T-cell (primary cell): ENCODE data around the gene GJB4. TPM values are rescaled to one million over a fixed set of nuclear protein-coding genes. Genes with fewer than 3 reads are reported as not detected.
"Not testable (repeated sequence)": the region's sequence is repeated elsewhere in the genome, so short reads cannot be mapped to it uniquely, and the experiment has no call there.

Experiments
- ATAC-seq, 4 experiments: fragments of 200-7000 bp in 3 of 4; fragments of 150-1000 bp in 1 of 4; cut with Tn5 transposase; replicated peaks in 1 of 4; 1 replicate in 3 of 4; 2 replicates in 1 of 4; pipeline ENCODE4 v1.10.0; 2021; ENCODE audit warnings: moderate library complexity in 3 of 4, mild to moderate bottlenecking in 2 of 4, moderate number of reproducible peaks in 1 of 4
- CTCF ChIA-PET, 2 donors: fragments of 300-600 bp; sonication (Branson Sonifier 250); formaldehyde crosslinking; loops; one replicate each; lab custom pipeline; 2022; ENCODE audit warnings: antibody characterized with exemption in 2 of 2; lab: Charles Lee
- POLR2A ChIA-PET, 2 donors: fragments of 300-600 bp; sonication (Branson Sonifier 250); formaldehyde crosslinking; loops; one replicate each; lab custom pipeline; 2022; ENCODE audit warnings: antibody characterized with exemption in 2 of 2; lab: Charles Lee
- DNase-seq, 35 experiments: peaks; one replicate each; pipeline versions ENCODE4 v3.0.0 to v3.0.0-alpha.2; 2013 to 2023
- H3K27ac ChIP-seq: one replicate; pipeline ENCODE4 v1.5.1; 2013; ENCODE audit warnings: low read length
- H3K27me3 ChIP-seq, 2 experiments: replicated peaks in 1 of 2; 1 replicate in 1 of 2; 2 replicates in 1 of 2; pipeline versions ENCODE4 v1.6.1 to v1.7.0; 2013; ENCODE audit warnings: low read length in 1 of 2, mixed read lengths in 1 of 2; ENCODE audit not compliant: control insufficient read depth in 2 of 2, insufficient read depth in 2 of 2; ENCODE audit errors: extremely low read depth in 1 of 2
- H3K36me3 ChIP-seq, 2 donors: 1 replicate in 1 of 2; 2 replicates in 1 of 2; pipeline versions ENCODE4 v1.6.1 to v1.7.0; 2013; ENCODE audit warnings: low read length in 1 of 2; ENCODE audit not compliant: control insufficient read depth in 2 of 2, insufficient read depth in 1 of 2; ENCODE audit errors: extremely low read depth in 1 of 2
- H3K4me1 ChIP-seq, 2 experiments: 1 replicate in 1 of 2; 2 replicates in 1 of 2; pipeline versions ENCODE4 v1.6.1 to v1.7.0; 2013; ENCODE audit warnings: low read length in 2 of 2, mixed read lengths in 1 of 2; ENCODE audit not compliant: insufficient read depth in 2 of 2, control insufficient read depth in 1 of 2; ENCODE audit errors: extremely low read depth in 1 of 2
- H3K4me3 ChIP-seq, 2 donors: 1 replicate in 1 of 2; 2 replicates in 1 of 2; pipeline versions ENCODE4 v1.5.1 to v1.7.0; 2013; ENCODE audit warnings: mild to moderate bottlenecking in 2 of 2, low read length in 1 of 2, moderate library complexity in 1 of 2; ENCODE audit not compliant: control insufficient read depth in 1 of 2; ENCODE audit errors: extremely low read depth in 1 of 2
- H3K9me3 ChIP-seq: 2 replicates; pipeline ENCODE4 v1.7.0; 2013
- H3K27ac Mint-ChIP-seq, 2 donors: one replicate each; pipeline ENCODE4 v1.8.0; 2020 to 2021; ENCODE audit warnings: mild to moderate bottlenecking in 2 of 2, mixed read lengths in 2 of 2
- H3K27me3 Mint-ChIP-seq, 2 donors: one replicate each; pipeline ENCODE4 v1.8.0; 2021 to 2022; ENCODE audit warnings: mixed read lengths in 2 of 2
- H3K36me3 Mint-ChIP-seq: one replicate; pipeline ENCODE4 v1.8.0; 2021; ENCODE audit warnings: mixed read lengths
- H3K4me1 Mint-ChIP-seq, 3 donors: one replicate each; pipeline ENCODE4 v1.8.0; 2020 to 2022; ENCODE audit warnings: mixed read lengths in 3 of 3, mild to moderate bottlenecking in 1 of 3
- H3K4me3 Mint-ChIP-seq, 3 donors: one replicate each; pipeline ENCODE4 v1.8.0; 2020 to 2022; ENCODE audit warnings: mild to moderate bottlenecking in 3 of 3, mixed read lengths in 3 of 3, moderate library complexity in 3 of 3
- H3K9me3 Mint-ChIP-seq, 3 donors: one replicate each; pipeline ENCODE4 v1.8.0; 2020 to 2022; ENCODE audit warnings: mixed read lengths in 3 of 3
- WGBS: methylation state at CpG from one replicate; pipeline ENCODE4 v1.1.5; 2013; ENCODE audit warnings: missing lambda C conversion rate; ENCODE audit not compliant: insufficient coverage; 5-methylcytosine and 5-hydroxymethylcytosine counted together
- total RNA-seq, 35 experiments: library from RNA in 6 of 35; stranded (reverse) in 6 of 35; fragments of 120-200 nt in 1 of 35; gene quantifications; one replicate each; pipeline versions ENCODE4 v1.2.1 to v1.2.4 and lab custom pipeline; 2013 to 2026

GJB4 gene
- total RNA-seq, 5 donors from 2014 or later (not counting 1 experiment from before 2014, with no cell fraction given) = not detected

- Mint-ChIP-seq H3K9me3 (no peaks in the 10 kb centered on the region), H3K27me3 (peaks cover 17 to 35% of the 10 kb centered on the region in 2 donors), H3K27ac (no peak overlapping the region), H3K4me1 (no peaks in the 10 kb centered on the region), H3K4me3 (no peak overlapping the region), H3K36me3 (no peaks in the 10 kb centered on the region)
- Histone ChIP-seq H3K4me1 (no peaks in the 10 kb centered on the region), H3K9me3 (no peaks in the 10 kb centered on the region), H3K27ac (no peak overlapping the region), H3K4me3 (no peak overlapping the region), H3K36me3 (no peaks in the 10 kb centered on the region), H3K27me3 (peaks cover 0 to 24% of the 10 kb centered on the region in 2 experiments)
- DNase-seq (no peak), ATAC-seq (no peak)
- POLR2A ChIA-PET = no interaction called here
- CTCF ChIA-PET = no interaction called here
- 50% methylated on average over 1 of the region's 3 CpGs for WGBS
Measured at GRCh38 chr1:34715139-34715538, 44.4 kb upstream of the GJB4 start.

- Mint-ChIP-seq H3K27me3 (peaks cover 38 to 62% of the 10 kb centered on the region in 2 donors), H3K27ac (no peak overlapping the region)
- 70% methylated on average over 1 of the region's 4 CpGs for WGBS
Measured at GRCh38 chr1:34721241-34721640, 38.3 kb upstream of the GJB4 start.

DNA sequence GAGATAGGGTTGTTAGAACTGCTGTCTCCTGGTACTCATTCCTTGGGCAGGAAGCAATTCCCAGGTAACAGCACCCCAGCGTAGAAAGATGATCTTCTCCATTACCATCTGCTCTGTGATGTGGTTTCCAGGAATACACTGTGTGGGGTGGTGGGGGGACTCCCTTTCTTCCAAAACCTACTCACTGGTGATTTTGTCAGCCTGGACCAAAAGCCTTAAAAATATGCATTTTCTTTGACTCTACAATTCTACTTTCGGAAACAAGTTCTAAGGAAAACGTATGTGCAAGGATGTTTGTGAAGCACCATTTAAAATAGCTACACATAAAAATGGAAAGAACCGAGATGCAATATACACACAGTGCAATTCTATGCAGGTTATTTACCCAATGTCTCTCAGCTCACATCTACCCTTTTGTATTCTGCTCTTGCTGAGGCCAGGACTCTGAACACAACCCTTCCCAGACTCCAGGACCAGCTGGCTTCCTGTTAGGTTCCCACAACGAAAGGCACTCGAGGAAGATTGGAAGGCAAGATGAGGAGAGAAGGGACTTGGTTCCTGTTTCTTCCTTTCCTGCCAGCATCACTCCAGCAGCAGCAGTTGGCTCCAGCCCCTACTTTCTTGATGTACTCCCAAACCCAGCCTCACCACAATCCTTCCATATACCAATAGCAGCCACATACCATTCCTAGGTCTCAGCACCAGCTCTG, 37.7 kb upstream of the GJB4 start:
- ATAC-seq = no peak
- 78% methylated on average over 1 of the region's 6 CpGs for WGBS
- CTCF ChIA-PET = no interaction called here

More at GRCh38 chr1:34721241-34721640, 38.3 kb upstream of the GJB4 start:
- H3K27me3 ChIP-seq = peaks cover 0 to 35% of the 10 kb centered on the region in 2 experiments
- no peaks in the 10 kb centered on the region for H3K36me3 ChIP-seq
- Mint-ChIP-seq H3K9me3 (no peaks in the 10 kb centered on the region), H3K36me3 (no peaks in the 10 kb centered on the region), H3K4me3 (no peak overlapping the region), H3K4me1 (no peaks in the 10 kb centered on the region)
- no peak for ATAC-seq
- no peak overlapping the region for H3K27ac ChIP-seq
- no peaks in the 10 kb centered on the region for H3K9me3 ChIP-seq
- H3K4me3 ChIP-seq = no peak overlapping the region
- H3K4me1 ChIP-seq = no peaks in the 10 kb centered on the region
- no peak for DNase-seq
- ChIA-PET POLR2A (no interaction called here), CTCF (no interaction called here)

GRCh38 chr1:34726861-34727260, 32.7 kb upstream of the GJB4 start:
- Mint-ChIP-seq H3K4me3 (no peak overlapping the region), H3K27ac (no peak overlapping the region), H3K9me3 (no peaks in the 10 kb centered on the region), H3K4me1 (no peaks in the 10 kb centered on the region), H3K27me3 (peaks cover 24 to 30% of the 10 kb centered on the region in 2 donors), H3K36me3 (no peaks in the 10 kb centered on the region)
- no peak for ATAC-seq
- no peaks in the 10 kb centered on the region for H3K9me3 ChIP-seq
- no peaks in the 10 kb centered on the region for H3K4me1 ChIP-seq
- no peak for DNase-seq
- no peak overlapping the region for H3K27ac ChIP-seq
- POLR2A ChIA-PET = no interaction called here
- H3K36me3 ChIP-seq = no peaks in the 10 kb centered on the region
- peaks cover 0 to 34% of the 10 kb centered on the region in 2 experiments for H3K27me3 ChIP-seq
- CTCF ChIA-PET = no interaction called here
- 38% methylated on average over 4 of the region's 6 CpGs for WGBS
- no peak overlapping the region for H3K4me3 ChIP-seq

More for the DNA sequence above, 37.7 kb upstream of the GJB4 start:
- peaks cover 38 to 60% of the 10 kb centered on the region in 2 donors for H3K27me3 Mint-ChIP-seq
- H3K4me3 Mint-ChIP-seq = no peak overlapping the region
- no peaks in the 10 kb centered on the region for H3K36me3 Mint-ChIP-seq
- POLR2A ChIA-PET = no interaction called here
- Histone ChIP-seq H3K4me3 (no peak overlapping the region), H3K9me3 (no peaks in the 10 kb centered on the region), H3K36me3 (no peaks in the 10 kb centered on the region), H3K27me3 (peaks cover 0 to 31% of the 10 kb centered on the region in 2 experiments), H3K4me1 (no peaks in the 10 kb centered on the region), H3K27ac (no peak overlapping the region)
- no peak overlapping the region for H3K27ac Mint-ChIP-seq
- H3K4me1 Mint-ChIP-seq = no peaks in the 10 kb centered on the region
- no peak for DNase-seq
- no peaks in the 10 kb centered on the region for H3K9me3 Mint-ChIP-seq

GRCh38 chr1:34730485-34730884, 29.1 kb upstream of the GJB4 start:
- ATAC-seq = no peak
- Histone ChIP-seq H3K27ac (no peak overlapping the region), H3K4me1 (no peaks in the 10 kb centered on the region), H3K36me3 (no peaks in the 10 kb centered on the region), H3K27me3 (peaks cover 0 to 25% of the 10 kb centered on the region in 2 experiments), H3K4me3 (no peak overlapping the region), H3K9me3 (no peaks in the 10 kb centered on the region)
- POLR2A ChIA-PET = no interaction called here
- Mint-ChIP-seq H3K36me3 (no peaks in the 10 kb centered on the region), H3K27me3 (peaks cover 14 to 16% of the 10 kb centered on the region in 2 donors), H3K4me3 (no peak overlapping the region), H3K4me1 (no peaks in the 10 kb centered on the region), H3K9me3 (no peaks in the 10 kb centered on the region), H3K27ac (no peak overlapping the region)
- CTCF ChIA-PET = no interaction called here
- 78% methylated on average over 5 of the region's 5 CpGs for WGBS
- no peak for DNase-seq

- 84% methylated on average over 2 of the region's 7 CpGs for WGBS
- CTCF ChIA-PET = not testable (repeated sequence)
Measured at GRCh38 chr1:34732831-34733230, 26.7 kb upstream of the GJB4 start.

More at GRCh38 chr1:34732831-34733230, 26.7 kb upstream of the GJB4 start:
- H3K4me1 ChIP-seq, H3K4me3 Mint-ChIP-seq, POLR2A ChIA-PET, H3K4me1 Mint-ChIP-seq, ATAC-seq, H3K9me3 ChIP-seq, H3K9me3 Mint-ChIP-seq, H3K36me3 Mint-ChIP-seq, H3K36me3 ChIP-seq, H3K27ac Mint-ChIP-seq, H3K27ac ChIP-seq, H3K4me3 ChIP-seq, DNase-seq: not testable (repeated sequence)
- peaks cover 0 to 17% of the 10 kb centered on the region in 2 experiments for H3K27me3 ChIP-seq
- peaks cover 13 to 23% of the 10 kb centered on the region in 2 donors for H3K27me3 Mint-ChIP-seq
